GM23338 (cell line): ENCODE measurements around the gene CLDN6. TPM values are rescaled to one million over a fixed set of nuclear protein-coding genes. Genes with fewer than 3 reads are reported as not detected.

Experiments
- ATAC-seq: fragments of 200-7000 bp; cut with Tn5 transposase; 3 replicates; pipeline ENCODE4 v1.9.1; 2020
- DNase-seq: peaks from one replicate; pipeline ENCODE4 v3.0.0-alpha.2; 2015; ENCODE audit warnings: low spot score
- H2AFZ ChIP-seq: fragments of 200-600 bp; sonication (generic); 2 replicates; pipeline ENCODE4 v1.8.0; 2016; ENCODE audit warnings: antibody characterized with exemption, mild to moderate bottlenecking, moderate library complexity
- H3F3A ChIP-seq: fragments of 200-600 bp; sonication (generic); replicated peaks from 2 replicates; pipeline ENCODE4 v1.8.0; 2017; ENCODE audit warnings: antibody characterized with exemption, mixed run types, low read depth
- H3K27ac ChIP-seq: fragments of 200-600 bp; sonication (generic); 2 replicates; pipeline ENCODE4 v1.6.1; 2016; ENCODE audit warnings: low read depth
- H3K27me3 ChIP-seq: fragments of 200-600 bp; sonication (generic); 2 replicates; pipeline ENCODE4 v1.8.0; 2016; ENCODE audit warnings: mild to moderate bottlenecking, mixed run types, moderate library complexity; ENCODE audit not compliant: insufficient read depth
- H3K36me3 ChIP-seq: fragments of 200-600 bp; sonication (generic); 2 replicates; pipeline ENCODE4 v1.8.0; 2016; ENCODE audit warnings: mild to moderate bottlenecking; ENCODE audit not compliant: insufficient read depth
- H3K4me1 ChIP-seq: fragments of 200-600 bp; sonication (generic); 2 replicates; pipeline ENCODE4 v1.8.0; 2016; ENCODE audit warnings: mild to moderate bottlenecking, moderate library complexity; ENCODE audit not compliant: insufficient read depth
- H3K4me2 ChIP-seq: fragments of 200-600 bp; sonication (generic); 2 replicates; pipeline ENCODE4 v1.7.1; 2017; ENCODE audit warnings: mixed run types
- H3K4me3 ChIP-seq: fragments of 200-600 bp; sonication (generic); 2 replicates; pipeline ENCODE4 v1.6.1; 2016; ENCODE audit warnings: mixed run types
- H3K79me2 ChIP-seq: fragments of 200-600 bp; sonication (generic); replicated peaks from 2 replicates; pipeline ENCODE4 v1.8.0; 2017; ENCODE audit warnings: mild to moderate bottlenecking; ENCODE audit not compliant: insufficient read depth
- H3K9me2 ChIP-seq: fragments of 200-600 bp; sonication (generic); 2 replicates; pipeline ENCODE4 v1.8.0; 2017; ENCODE audit not compliant: insufficient read depth
- H4K20me1 ChIP-seq: fragments of 200-600 bp; sonication (generic); replicated peaks from 2 replicates; pipeline ENCODE4 v1.8.0; 2017; ENCODE audit warnings: mild to moderate bottlenecking; ENCODE audit not compliant: insufficient read depth
- H3K27ac Mint-ChIP-seq: 2 replicates; pipeline ENCODE4 v1.8.0; 2020; ENCODE audit warnings: inconsistent platforms, mild to moderate bottlenecking, moderate library complexity, mixed read lengths
- H3K27me3 Mint-ChIP-seq: 3 replicates; pipeline ENCODE4 v1.8.0; 2022; ENCODE audit warnings: low read depth, mild to moderate bottlenecking, moderate library complexity, mixed read lengths, inconsistent platforms; ENCODE audit not compliant: insufficient read depth, poor library complexity
- H3K36me3 Mint-ChIP-seq: 3 replicates; pipeline ENCODE4 v1.8.0; 2021; ENCODE audit warnings: low read depth, mild to moderate bottlenecking, inconsistent platforms, moderate library complexity, mixed read lengths
- H3K4me1 Mint-ChIP-seq: 3 replicates; pipeline ENCODE4 v1.8.0; 2020; ENCODE audit warnings: mild to moderate bottlenecking, inconsistent platforms, mixed read lengths
- H3K4me3 Mint-ChIP-seq: 3 replicates; pipeline ENCODE4 v1.8.0; 2021; ENCODE audit warnings: moderate library complexity, mild to moderate bottlenecking, inconsistent platforms, mixed read lengths
- H3K9me3 Mint-ChIP-seq: 3 replicates; pipeline ENCODE4 v1.8.0; 2020; ENCODE audit warnings: moderate library complexity, mild to moderate bottlenecking, inconsistent platforms, mixed read lengths
- CREB1 ChIP-seq: fragments of 250-450 bp; sonication (Bioruptor Pico); IDR thresholded peaks from 2 replicates; pipeline ENCODE4 v1.5.0; 2020; ENCODE audit warnings: low read depth, mild to moderate bottlenecking, moderate library complexity
- EZH2 ChIP-seq: fragments of 200-600 bp; sonication (generic); IDR thresholded peaks from one replicate; pipeline ENCODE4 v1.8.0; 2017; ENCODE audit warnings: antibody characterized with exemption, mild to moderate bottlenecking, low read depth; ENCODE audit not compliant: unreplicated experiment
- EZH2phosphoT487 ChIP-seq: fragments of 200-600 bp; sonication (generic); IDR thresholded peaks from one replicate; pipeline ENCODE4 v1.8.1; 2018; ENCODE audit warnings: antibody characterized with exemption; ENCODE audit not compliant: unreplicated experiment
- JUNB ChIP-seq: IDR thresholded peaks from one replicate; pipeline ENCODE4 v1.6.1; 2016; ENCODE audit warnings: antibody characterized with exemption; ENCODE audit not compliant: unreplicated experiment
- NANOG ChIP-seq: IDR thresholded peaks from 2 replicates; pipeline ENCODE4 v1.6.1; 2016; ENCODE audit warnings: antibody characterized with exemption, borderline replicate concordance
- POLR2AphosphoS5 ChIP-seq: IDR thresholded peaks from 2 replicates; pipeline ENCODE4 v1.6.1; 2016; ENCODE audit warnings: antibody characterized with exemption, low read depth
- STAT1 ChIP-seq: IDR thresholded peaks from one replicate; pipeline ENCODE4 v1.6.1; 2016; ENCODE audit warnings: antibody characterized with exemption; ENCODE audit not compliant: unreplicated experiment
- ZNF114 ChIP-seq: fragments of 250-450 bp; sonication (Bioruptor Pico); IDR thresholded peaks from 2 replicates; pipeline ENCODE4 v1.5.0; 2020; ENCODE audit warnings: mild to moderate bottlenecking, moderate library complexity
- ZNF331 ChIP-seq: fragments of 250-450 bp; sonication (Bioruptor Pico); IDR thresholded peaks from 2 replicates; pipeline ENCODE4 v1.5.0; 2020; ENCODE audit warnings: low read depth, mild to moderate bottlenecking, moderate library complexity
- polyA plus RNA-seq: library from polyadenylated mRNA; unstranded; fragments of >200 nt; fragmentation: Nextera tagmentation; extraction: Ambion mirVana; gene quantifications from 2 replicates; pipeline ENCODE4 v1.2.1, GENCODE V29; 2016
- total RNA-seq: library from RNA; depleted of rRNA; stranded (reverse); fragments of >200 nt; shearing (Covaris generic); gene quantifications from 2 replicates; pipeline ENCODE4 v1.2.3, GENCODE V29; 2014
- TF ChIP-seq, protein P1 (sequence below): fragments of 250-450 bp; sonication (Bioruptor Pico); IDR thresholded peaks from 2 replicates; pipeline ENCODE4 v1.5.0; 2020; ENCODE audit warnings: mild to moderate bottlenecking, moderate library complexity
- TF ChIP-seq, protein P2 (sequence below): IDR thresholded peaks from 2 replicates; pipeline ENCODE4 v1.6.1; 2016; ENCODE audit warnings: antibody characterized with exemption
- TF ChIP-seq, protein P3 (sequence below): IDR thresholded peaks from one replicate; pipeline ENCODE4 v1.6.1; 2018; ENCODE audit warnings: antibody characterized with exemption; ENCODE audit not compliant: unreplicated experiment

The CLDN6 gene
- total and polyA plus RNA-seq, 2 experiments from 2014 or later: 537 to 1,028 TPM

DNA sequence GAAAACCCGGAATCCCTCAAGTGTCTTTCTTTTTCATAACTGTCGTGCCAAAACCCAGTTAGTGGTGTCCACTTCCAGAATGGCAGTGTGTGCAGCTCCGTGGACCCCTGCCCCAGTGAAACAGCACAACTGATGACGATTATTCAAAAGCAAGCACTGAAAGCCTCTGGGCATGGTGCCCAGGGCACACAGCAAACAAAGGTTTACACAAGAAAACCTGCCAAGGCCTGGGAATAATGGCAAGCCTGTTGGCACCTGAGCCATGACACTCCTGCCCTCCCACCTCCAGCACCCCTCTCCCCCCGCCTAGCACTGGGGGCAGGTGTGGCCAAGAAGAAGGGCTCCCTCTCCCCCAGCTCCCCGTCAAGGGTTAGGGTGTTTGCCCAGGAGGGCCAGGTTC, 40.5 kb downstream of the CLDN6 start:
- Mint-ChIP-seq H3K36me3 (peaks cover 31% of the 10 kb centered on the region), H3K4me3 (0 out of 3 replicates have a peak overlapping the region, but pooled peaks have one; percentile 19), H3K4me1 (peaks cover 21% of the 10 kb centered on the region), H3K9me3 (peaks cover 2% of the 10 kb centered on the region; the same call in 2 of the 3 replicates), H3K27me3 (peaks cover 14% of the 10 kb centered on the region), H3K27ac (no peak overlapping the region)
- peaks cover 16% of the 10 kb centered on the region for H3K4me1 ChIP-seq
- H3K4me3 ChIP-seq: no peak overlapping the region
- peaks cover 14% of the 10 kb centered on the region for H3K79me2 ChIP-seq
- no peak overlapping the region for H3K4me2 ChIP-seq
- peaks cover 24% of the 10 kb centered on the region for H3F3A ChIP-seq
- no peak overlapping the region for H2AFZ ChIP-seq
- no peak overlapping the region for H3K27ac ChIP-seq
- H3K9me2 ChIP-seq: no peaks in the 10 kb centered on the region
- TF ChIP-seq JUNB (no peak), STAT1 (no peak), EZH2phosphoT487 (no peak), ZNF331 (no peak), POLR2AphosphoS5 (no peak), NANOG (no peak), EZH2 (no peak), ZNF114 (CRISPR knock-in tag) (no peak), CREB1 (CRISPR knock-in tag) (no peak)
- TF ChIP-seq, protein P1, sequence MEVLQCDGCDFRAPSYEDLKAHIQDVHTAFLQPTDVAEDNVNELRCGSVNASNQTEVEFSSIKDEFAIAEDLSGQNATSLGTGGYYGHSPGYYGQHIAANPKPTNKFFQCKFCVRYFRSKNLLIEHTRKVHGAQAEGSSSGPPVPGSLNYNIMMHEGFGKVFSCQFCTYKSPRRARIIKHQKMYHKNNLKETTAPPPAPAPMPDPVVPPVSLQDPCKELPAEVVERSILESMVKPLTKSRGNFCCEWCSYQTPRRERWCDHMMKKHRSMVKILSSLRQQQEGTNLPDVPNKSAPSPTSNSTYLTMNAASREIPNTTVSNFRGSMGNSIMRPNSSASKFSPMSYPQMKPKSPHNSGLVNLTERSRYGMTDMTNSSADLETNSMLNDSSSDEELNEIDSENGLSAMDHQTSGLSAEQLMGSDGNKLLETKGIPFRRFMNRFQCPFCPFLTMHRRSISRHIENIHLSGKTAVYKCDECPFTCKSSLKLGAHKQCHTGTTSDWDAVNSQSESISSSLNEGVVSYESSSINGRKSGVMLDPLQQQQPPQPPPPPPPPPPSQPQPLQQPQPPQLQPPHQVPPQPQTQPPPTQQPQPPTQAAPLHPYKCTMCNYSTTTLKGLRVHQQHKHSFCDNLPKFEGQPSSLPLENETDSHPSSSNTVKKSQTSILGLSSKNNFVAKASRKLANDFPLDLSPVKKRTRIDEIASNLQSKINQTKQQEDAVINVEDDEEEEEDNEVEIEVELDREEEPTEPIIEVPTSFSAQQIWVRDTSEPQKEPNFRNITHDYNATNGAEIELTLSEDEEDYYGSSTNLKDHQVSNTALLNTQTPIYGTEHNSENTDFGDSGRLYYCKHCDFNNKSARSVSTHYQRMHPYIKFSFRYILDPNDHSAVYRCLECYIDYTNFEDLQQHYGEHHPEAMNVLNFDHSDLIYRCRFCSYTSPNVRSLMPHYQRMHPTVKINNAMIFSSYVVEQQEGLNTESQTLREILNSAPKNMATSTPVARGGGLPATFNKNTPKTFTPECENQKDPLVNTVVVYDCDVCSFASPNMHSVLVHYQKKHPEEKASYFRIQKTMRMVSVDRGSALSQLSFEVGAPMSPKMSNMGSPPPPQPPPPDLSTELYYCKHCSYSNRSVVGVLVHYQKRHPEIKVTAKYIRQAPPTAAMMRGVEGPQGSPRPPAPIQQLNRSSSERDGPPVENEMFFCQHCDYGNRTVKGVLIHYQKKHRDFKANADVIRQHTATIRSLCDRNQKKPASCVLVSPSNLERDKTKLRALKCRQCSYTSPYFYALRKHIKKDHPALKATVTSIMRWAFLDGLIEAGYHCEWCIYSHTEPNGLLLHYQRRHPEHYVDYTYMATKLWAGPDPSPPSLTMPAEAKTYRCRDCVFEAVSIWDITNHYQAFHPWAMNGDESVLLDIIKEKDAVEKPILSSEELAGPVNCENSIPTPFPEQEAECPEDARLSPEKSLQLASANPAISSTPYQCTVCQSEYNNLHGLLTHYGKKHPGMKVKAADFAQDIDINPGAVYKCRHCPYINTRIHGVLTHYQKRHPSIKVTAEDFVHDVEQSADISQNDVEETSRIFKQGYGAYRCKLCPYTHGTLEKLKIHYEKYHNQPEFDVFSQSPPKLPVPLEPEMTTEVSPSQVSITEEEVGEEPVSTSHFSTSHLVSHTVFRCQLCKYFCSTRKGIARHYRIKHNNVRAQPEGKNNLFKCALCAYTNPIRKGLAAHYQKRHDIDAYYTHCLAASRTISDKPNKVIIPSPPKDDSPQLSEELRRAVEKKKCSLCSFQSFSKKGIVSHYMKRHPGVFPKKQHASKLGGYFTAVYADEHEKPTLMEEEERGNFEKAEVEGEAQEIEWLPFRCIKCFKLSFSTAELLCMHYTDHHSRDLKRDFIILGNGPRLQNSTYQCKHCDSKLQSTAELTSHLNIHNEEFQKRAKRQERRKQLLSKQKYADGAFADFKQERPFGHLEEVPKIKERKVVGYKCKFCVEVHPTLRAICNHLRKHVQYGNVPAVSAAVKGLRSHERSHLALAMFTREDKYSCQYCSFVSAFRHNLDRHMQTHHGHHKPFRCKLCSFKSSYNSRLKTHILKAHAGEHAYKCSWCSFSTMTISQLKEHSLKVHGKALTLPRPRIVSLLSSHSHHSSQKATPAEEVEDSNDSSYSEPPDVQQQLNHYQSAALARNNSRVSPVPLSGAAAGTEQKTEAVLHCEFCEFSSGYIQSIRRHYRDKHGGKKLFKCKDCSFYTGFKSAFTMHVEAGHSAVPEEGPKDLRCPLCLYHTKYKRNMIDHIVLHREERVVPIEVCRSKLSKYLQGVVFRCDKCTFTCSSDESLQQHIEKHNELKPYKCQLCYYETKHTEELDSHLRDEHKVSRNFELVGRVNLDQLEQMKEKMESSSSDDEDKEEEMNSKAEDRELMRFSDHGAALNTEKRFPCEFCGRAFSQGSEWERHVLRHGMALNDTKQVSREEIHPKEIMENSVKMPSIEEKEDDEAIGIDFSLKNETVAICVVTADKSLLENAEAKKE (CRISPR knock-in tag): no peak
- TF ChIP-seq, protein P2, sequence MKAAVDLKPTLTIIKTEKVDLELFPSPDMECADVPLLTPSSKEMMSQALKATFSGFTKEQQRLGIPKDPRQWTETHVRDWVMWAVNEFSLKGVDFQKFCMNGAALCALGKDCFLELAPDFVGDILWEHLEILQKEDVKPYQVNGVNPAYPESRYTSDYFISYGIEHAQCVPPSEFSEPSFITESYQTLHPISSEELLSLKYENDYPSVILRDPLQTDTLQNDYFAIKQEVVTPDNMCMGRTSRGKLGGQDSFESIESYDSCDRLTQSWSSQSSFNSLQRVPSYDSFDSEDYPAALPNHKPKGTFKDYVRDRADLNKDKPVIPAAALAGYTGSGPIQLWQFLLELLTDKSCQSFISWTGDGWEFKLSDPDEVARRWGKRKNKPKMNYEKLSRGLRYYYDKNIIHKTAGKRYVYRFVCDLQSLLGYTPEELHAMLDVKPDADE: no peak
- TF ChIP-seq, protein P3, sequence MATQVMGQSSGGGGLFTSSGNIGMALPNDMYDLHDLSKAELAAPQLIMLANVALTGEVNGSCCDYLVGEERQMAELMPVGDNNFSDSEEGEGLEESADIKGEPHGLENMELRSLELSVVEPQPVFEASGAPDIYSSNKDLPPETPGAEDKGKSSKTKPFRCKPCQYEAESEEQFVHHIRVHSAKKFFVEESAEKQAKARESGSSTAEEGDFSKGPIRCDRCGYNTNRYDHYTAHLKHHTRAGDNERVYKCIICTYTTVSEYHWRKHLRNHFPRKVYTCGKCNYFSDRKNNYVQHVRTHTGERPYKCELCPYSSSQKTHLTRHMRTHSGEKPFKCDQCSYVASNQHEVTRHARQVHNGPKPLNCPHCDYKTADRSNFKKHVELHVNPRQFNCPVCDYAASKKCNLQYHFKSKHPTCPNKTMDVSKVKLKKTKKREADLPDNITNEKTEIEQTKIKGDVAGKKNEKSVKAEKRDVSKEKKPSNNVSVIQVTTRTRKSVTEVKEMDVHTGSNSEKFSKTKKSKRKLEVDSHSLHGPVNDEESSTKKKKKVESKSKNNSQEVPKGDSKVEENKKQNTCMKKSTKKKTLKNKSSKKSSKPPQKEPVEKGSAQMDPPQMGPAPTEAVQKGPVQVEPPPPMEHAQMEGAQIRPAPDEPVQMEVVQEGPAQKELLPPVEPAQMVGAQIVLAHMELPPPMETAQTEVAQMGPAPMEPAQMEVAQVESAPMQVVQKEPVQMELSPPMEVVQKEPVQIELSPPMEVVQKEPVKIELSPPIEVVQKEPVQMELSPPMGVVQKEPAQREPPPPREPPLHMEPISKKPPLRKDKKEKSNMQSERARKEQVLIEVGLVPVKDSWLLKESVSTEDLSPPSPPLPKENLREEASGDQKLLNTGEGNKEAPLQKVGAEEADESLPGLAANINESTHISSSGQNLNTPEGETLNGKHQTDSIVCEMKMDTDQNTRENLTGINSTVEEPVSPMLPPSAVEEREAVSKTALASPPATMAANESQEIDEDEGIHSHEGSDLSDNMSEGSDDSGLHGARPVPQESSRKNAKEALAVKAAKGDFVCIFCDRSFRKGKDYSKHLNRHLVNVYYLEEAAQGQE: no peak
- H3K36me3 ChIP-seq: 0 out of 2 replicates have a peak, but pooled peaks cover 3% of the 10 kb centered on the region
- ATAC-seq (no peak), DNase-seq (no peak)
- no peaks in the 10 kb centered on the region for H3K27me3 ChIP-seq
- peaks cover 8% of the 10 kb centered on the region; the same call in 1 of the 2 replicates for H4K20me1 ChIP-seq
